Stimulated activated CD4-positive, alpha-beta T cell treated with anti-CD3 and anti-CD28 coated beads, Interleukin-1b, Interleukin-23, amount 100 ng/mL, for 48 hours (primary cell): Measurements from ENCODE around the gene PES1.
"Not testable (repeated sequence)": the region's sequence is repeated elsewhere in the genome, so short reads cannot be mapped to it uniquely, and the experiment has no call there.

Source experiments
- DNase-seq: peaks from one replicate; pipeline ENCODE4 v3.0.0-alpha.2; 2020

Gene PES1

DNA sequence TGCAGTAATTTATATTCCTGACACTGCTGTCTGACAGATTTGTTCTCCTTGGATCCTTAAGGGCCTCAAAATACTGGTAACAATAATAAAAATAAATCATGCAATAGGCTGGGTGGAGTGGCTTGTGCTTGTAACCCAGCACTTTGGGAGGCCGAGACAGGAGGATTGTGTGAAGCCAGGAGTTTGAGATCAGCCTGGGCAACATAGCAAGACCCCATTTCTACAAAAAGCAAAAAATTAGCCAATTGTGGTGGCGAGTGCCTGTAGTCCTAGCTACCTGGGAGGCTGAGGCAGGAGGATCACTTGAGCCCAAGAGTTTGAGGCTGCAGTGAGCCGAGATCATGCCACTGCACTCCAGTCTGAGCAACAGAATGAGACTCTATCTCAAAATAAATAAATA lies 39.9 kb downstream of the PES1 start:
- not testable (repeated sequence) for DNase-seq

- DNase-seq, result no peak
Measured at GRCh38 chr22:30547188-30547587, 44.5 kb downstream of the PES1 start.

DNA sequence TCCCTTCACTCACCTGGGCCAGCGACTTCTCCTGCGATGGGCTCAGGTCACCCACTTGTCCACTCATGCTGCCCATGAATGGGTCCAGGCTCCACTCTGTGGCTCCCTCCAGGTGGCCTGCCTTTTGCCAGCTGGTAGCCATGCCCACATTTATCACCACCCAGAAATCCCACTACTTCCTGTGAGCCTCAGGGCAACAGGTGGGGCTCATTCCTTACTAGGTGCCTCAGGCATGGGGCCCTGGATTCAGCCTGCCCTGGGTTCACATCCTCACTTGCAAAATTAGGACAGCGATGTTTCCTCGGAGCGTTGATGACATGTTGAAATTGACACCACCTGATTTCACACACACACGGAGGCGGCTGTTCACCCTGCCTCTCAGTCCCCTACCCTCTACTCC lies 45.1 kb downstream of the PES1 start, which contains the start of gene SEC14L6:
TSS of gene SEC14L6 (minus strand) at position 126 of the 400 bp plus-strand sequence. CDS start at position 67, 59 bp downstream.
- no peak for DNase-seq

GRCh38 chr22:30542811-30543188 lies 48.9 kb downstream of the PES1 start:
- DNase-seq, result no peak

- no peak for DNase-seq
Measured at GRCh38 chr22:30541961-30542810, 49.5 kb downstream of the PES1 start.

- not testable (repeated sequence) for DNase-seq
Measured at GRCh38 chr22:30541511-30541910, 50.2 kb downstream of the PES1 start.

GRCh38 chr22:30539368-30539767 lies 52.3 kb downstream of the PES1 start:
- DNase-seq, result no peak

DNA sequence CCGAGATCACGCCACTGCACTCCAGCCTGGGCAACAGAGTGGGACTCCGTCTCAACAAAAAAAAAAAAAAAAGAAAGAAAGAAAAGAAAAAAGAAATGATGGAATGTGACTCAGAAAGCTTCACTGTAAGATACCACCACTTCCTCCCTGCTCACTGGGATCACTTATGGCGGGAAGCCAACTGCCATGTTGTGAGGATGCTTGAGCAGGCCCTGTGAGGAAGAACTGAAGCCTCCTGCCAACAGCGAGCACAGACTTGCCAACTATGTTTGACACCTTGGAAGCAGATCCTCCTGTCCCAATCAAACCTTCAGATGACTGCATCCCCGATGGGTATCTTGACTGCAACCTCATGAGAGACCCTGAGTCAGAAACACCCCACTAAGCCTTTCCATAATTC lies 53.4 kb downstream of the PES1 start:
- no peak for DNase-seq

GRCh38 chr22:30537083-30537731 lies 54.5 kb downstream of the PES1 start:
- no peak for DNase-seq

DNA sequence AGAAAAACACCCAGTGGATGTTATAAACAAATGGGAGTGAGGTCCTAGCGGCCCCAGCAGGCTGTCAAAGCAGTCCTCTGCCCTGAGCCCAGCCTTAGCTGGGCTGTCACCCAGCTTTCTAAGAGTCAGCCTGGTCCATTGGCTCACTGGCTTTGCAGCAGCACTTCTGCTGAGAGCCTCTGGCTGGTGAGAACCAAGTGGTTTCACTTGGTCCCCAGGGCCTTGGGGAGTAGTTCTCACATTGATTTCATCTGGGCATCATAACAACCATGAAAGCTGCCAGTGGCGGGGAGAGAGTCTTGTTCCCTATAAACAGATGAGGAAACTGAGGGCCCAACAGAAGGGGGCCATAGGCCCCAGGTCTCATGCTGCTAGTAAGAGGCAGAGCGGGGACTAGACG lies 56.5 kb downstream of the PES1 start:
- no peak for DNase-seq

DNA sequence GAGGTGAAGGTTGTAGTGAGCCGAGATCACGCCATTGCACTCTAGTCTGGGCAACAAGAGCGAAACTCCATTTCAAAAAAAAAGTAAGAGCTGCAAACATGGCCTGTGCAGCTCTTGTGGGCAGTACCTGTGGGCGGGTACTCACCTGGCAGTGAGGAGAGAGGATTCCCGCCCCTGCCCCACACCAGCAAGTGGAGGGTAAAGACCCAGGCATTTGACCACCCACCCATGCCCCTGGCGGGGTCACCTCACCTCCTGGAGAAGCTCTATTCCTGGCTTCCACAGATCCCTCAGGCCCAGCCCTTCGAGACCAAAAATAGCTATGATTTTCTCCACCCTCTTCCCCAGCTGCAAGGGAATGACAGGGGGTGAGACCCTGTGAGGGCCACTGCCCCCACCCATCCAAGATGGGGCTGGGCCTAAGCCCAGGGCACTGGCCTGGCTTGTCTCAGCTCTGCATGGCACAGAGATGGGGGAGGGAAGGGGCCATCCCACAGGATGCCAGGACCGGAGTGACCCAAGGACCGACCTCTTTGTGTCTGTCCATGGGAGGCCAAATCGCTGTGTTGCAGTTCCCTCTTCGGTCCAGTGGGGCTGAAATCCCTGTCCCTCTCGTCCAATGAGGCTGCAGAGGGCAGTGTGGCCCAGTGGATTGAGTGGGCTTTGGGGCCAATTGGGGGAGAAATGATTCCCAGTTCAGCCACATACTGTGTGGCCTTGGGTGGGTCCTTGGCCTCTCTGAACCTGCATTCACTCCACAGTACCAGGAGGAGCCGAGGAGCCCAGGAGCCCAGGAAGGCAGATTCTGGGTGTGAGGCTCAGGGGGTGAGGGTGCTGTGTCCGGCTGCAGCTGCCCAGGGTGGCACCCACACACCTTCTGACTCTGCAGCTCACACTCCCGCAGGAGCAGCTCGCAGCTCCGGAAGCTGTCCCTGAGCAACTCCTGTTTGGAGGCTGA lies 59.8 kb downstream of the PES1 start:
- no peak for DNase-seq

- DNase-seq, result no peak
Measured at GRCh38 chr22:30526656-30527055, 65.1 kb downstream of the PES1 start.
